Measurements from ENCODE around the gene RAET1G. TPM values are rescaled to one million over a fixed set of nuclear protein-coding genes. Genes with fewer than 3 reads are reported as not detected.
"Not testable (repeated sequence)": the region's sequence is repeated elsewhere in the genome, so short reads cannot be mapped to it uniquely, and the experiment has no call there.

The RAET1G gene
- 0.20 and 0.22 TPM in 2 replicates for total RNA-seq

GRCh38 chr6:149922642-149923326 is at the start of gene RAET1G:
RAET1G (minus strand) TSS chr6:149923121; CDS start chr6:149923010, 111 bp downstream.
- DNase-seq (ENCODE audit: low read depth in 2 of 2) = peak; percentile 92 to 97

- DNase-seq (ENCODE audit: low read depth in 2 of 2) = no peak
These were observed 46.7 kb upstream of the RAET1G start for GRCh38 chr6:149969635-149970034.

GRCh38 chr6:149968909-149969308 is 46.0 kb upstream of the RAET1G start:
- not testable (repeated sequence) for DNase-seq (ENCODE audit: low read depth in 2 of 2)

GRCh38 chr6:149967999-149968398 is 45.1 kb upstream of the RAET1G start:
- not testable (repeated sequence) for DNase-seq (ENCODE audit: low read depth in 2 of 2)

GRCh38 chr6:149967591-149967990 is 44.7 kb upstream of the RAET1G start:
- DNase-seq (ENCODE audit: low read depth in 2 of 2) = no peak

GRCh38 chr6:149966319-149966718 is 43.4 kb upstream of the RAET1G start:
- not testable (repeated sequence) for DNase-seq (ENCODE audit: low read depth in 2 of 2)

GRCh38 chr6:149965194-149966020 is 42.5 kb upstream of the RAET1G start:
- DNase-seq (ENCODE audit: low read depth in 2 of 2) = peak in 1 of 2 donors; percentile 27

GRCh38 chr6:149964308-149965193 is 41.6 kb upstream of the RAET1G start:
- peak in 1 of 2 donors; percentile 47 for DNase-seq (ENCODE audit: low read depth in 2 of 2)

- peak; percentile 62 to 81 for DNase-seq (ENCODE audit: low read depth in 2 of 2)
These were observed 40.8 kb upstream of the RAET1G start, which contains the start of gene ULBP1 for GRCh38 chr6:149963462-149964307. ULBP1 (plus strand) TSS chr6:149963943; CDS start chr6:149964050, 107 bp downstream.

GRCh38 chr6:149963212-149963461 is 40.2 kb upstream of the RAET1G start:
- DNase-seq (ENCODE audit: low read depth in 2 of 2) = peak in 1 of 2 donors; percentile 28

- DNase-seq (ENCODE audit: low read depth in 2 of 2) = no peak
These were observed 39.7 kb upstream of the RAET1G start for GRCh38 chr6:149962461-149963211.

- DNase-seq (ENCODE audit: low read depth in 2 of 2) = peak; percentile 20 to 46
These were observed 39.0 kb upstream of the RAET1G start for GRCh38 chr6:149961728-149962425.

- DNase-seq (ENCODE audit: low read depth in 2 of 2) = no peak
These were observed 37.6 kb upstream of the RAET1G start for GRCh38 chr6:149960488-149960887.

GRCh38 chr6:149959806-149960205 is 36.9 kb upstream of the RAET1G start:
- not testable (repeated sequence) for DNase-seq (ENCODE audit: low read depth in 2 of 2)

GRCh38 chr6:149958124-149958523 is 35.2 kb upstream of the RAET1G start:
- DNase-seq (ENCODE audit: low read depth in 2 of 2) = peak in 1 of 2 donors; percentile 77

GRCh38 chr6:149955654-149956317 is 32.9 kb upstream of the RAET1G start:
- DNase-seq (ENCODE audit: low read depth in 2 of 2) = not testable (repeated sequence)

- DNase-seq (ENCODE audit: low read depth in 2 of 2) = not testable (repeated sequence)
These were observed 32.2 kb upstream of the RAET1G start for GRCh38 chr6:149954984-149955653.

GRCh38 chr6:149954328-149954983 is 31.5 kb upstream of the RAET1G start:
- not testable (repeated sequence) for DNase-seq (ENCODE audit: low read depth in 2 of 2)
